Measurements from ENCODE around the gene VPS37B.
"Not testable (repeated sequence)": the region's sequence is repeated elsewhere in the genome, so short reads cannot be mapped to it uniquely, and the experiment has no call there.

The VPS37B gene

DNA sequence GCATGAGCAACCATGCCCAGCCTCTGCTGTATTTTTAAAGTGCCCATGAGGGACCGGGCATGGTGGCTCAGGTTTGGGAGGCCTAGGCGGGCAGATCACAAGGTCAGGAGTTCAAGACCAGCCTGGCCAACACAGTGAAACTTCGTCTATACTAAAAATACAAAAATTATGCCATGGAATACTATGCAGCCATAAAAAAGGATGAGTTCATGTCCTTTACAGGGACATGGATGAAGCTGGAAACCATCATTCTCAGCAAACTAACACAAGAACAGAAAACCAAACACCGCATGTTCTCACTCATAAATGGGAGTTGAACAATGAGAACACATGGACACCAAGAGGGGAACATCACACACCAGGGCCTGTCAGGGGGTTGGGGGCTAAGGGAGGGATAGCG is 9.3 kb upstream of the VPS37B start:
- not testable (repeated sequence) for DNase-seq

DNA sequence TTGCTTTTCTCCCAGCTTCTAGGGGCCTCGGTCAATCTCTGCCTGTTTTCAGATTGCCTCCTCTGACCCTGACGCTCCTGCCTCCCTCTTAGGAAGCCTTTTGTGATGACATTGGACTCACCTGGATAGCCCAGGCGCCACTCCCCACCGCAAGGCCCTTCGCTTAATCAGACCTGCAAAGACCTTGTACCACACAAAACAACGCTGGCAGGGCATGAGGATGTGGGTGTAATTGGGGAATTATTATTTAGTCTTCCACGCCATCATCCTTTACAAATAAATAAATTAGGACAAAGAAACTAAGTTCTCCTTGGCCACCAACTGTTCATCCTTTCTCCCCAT is 7.7 kb upstream of the VPS37B start:
- no peak for DNase-seq

DNA sequence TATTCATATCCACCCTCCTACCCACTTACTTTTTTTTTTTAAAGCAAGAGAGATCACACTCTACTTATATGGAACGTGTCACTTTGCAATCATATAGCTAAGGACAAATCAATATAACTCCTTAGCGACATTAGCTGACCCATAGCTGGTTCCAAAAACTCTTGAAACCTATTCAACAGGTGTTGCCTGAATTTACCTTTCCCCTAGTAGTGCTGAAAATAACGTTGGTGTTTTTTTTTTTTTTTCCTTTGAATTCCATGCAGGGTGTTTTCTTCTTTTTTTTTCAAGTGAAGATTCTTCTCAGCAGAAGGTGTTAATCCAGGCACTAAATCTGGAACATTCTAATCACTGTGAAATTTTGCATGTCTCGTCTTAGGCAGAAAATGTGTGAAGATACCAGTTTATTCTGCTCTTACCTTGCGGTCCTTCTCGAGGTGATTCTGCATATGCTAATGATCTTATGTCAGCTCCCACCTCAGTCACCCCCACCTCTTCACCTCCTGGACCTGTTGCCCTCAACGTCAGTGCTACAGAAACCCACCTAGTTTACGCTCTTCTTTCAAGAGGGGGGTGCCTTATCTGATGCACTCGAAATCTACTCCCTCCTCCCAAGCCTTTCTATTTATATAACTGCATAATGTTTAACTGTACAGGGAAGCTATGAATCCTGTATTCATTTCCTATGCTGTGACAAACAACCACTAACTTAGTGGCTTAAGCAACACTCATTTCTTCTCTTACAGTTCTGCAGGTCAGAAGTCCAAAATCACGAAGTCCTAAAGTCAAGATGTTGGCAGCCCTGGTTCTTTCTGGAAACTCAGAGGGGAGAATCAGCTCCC is 7.1 kb upstream of the VPS37B start:
- no peak for DNase-seq

DNA sequence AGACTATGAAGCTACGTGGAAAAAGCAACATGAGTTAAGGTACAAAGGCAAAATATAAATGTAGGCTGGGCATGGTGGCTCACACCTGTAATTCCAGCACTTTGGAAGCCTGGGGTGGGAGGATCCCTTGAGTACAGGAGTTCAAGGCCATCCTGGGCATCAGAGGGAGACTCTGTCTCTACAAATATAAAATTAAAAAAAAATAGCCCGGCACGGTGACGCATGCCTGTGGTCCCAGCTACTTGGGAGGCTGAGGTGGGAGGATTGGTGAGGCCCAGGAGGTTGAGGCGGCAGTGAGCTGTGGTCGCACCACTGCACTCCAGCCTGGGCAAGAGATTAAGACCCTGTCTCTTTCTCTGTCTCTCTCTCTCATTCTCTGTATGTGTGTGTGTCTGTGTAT is 4.0 kb upstream of the VPS37B start:
- DNase-seq: no peak

DNA sequence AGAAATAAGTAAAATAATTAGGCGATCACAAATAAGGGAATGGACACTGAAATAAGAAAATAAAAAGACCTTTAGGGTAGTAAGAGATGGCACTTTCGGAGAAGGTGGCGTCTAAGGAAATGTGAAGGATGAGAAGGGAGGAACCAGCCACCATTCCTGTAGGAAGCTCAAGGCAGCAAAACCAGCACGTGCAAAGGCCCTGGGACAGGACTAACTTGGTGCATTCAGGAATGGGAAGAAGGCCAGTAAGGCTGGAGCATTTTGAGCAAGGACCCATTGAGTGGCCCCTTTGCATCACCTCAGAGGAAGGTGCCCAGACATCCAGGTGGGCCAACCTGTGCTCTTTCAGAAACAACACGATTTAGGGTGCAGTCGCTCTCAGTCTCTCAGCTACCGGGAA is 738 bp upstream of the VPS37B start:
- DNase-seq: no peak

DNA sequence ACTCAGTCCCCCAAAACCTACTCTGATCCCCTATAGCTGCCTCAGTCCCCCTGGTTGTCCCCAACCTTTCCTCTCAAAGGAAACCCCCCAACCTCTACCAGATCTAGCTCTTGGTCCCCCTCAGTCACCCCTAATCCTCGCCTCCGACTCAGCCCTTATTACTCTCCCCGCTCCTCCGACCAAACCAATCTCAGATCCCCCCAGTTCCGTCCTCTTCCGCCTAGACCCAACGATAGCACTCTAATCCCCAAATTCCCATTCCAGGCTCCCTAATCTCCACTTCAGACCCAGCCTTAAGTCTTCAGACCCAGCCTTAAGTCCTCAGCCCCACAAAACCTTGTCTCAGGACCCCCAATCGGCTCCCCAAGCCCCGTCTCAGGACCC is 612 bp downstream of the VPS37B start:
- DNase-seq: no peak

DNA sequence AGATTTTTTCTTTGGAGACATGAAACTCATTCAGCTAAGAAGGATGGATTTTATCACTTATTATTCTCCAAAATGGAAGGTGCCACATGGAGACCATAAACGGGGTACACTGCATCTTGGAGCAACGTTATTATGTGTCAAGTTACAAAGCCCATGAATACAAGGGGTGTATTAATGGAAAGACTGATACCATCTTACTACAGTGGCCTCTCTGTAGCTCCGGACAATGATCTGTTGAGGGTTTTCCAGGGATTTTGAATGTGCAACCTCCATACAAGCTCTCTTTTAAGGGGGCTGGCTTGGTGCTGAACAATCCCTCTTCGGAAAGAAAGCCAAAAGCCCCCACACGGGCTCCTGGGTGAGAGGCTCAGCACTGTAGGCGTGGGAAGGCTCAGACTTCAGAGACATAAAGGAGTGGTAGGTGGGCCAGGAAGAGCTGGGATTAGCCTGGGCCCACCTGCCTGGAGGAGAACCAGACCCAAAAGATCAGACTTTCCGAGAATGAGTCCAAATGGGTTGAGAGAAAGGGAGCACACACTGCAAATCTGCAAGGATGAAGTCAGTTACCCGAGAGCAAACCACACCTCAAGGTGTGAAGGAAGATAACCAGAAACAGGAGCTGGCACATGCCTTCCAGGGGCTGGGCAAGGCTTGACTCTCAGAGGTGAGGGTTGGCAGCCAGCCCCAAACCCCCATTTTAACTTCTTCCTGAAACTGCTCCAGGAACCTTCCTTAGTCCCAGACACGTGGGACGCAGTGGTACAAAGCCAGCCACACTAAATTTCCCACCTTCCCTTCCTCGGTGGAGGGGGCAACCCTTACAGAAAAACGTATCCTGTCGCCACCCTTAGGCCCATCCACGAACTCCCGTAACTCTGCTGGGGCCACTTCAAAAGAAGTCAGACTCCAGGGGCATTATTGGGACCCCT is 1.5 kb downstream of the VPS37B start:
- no peak for DNase-seq

DNA sequence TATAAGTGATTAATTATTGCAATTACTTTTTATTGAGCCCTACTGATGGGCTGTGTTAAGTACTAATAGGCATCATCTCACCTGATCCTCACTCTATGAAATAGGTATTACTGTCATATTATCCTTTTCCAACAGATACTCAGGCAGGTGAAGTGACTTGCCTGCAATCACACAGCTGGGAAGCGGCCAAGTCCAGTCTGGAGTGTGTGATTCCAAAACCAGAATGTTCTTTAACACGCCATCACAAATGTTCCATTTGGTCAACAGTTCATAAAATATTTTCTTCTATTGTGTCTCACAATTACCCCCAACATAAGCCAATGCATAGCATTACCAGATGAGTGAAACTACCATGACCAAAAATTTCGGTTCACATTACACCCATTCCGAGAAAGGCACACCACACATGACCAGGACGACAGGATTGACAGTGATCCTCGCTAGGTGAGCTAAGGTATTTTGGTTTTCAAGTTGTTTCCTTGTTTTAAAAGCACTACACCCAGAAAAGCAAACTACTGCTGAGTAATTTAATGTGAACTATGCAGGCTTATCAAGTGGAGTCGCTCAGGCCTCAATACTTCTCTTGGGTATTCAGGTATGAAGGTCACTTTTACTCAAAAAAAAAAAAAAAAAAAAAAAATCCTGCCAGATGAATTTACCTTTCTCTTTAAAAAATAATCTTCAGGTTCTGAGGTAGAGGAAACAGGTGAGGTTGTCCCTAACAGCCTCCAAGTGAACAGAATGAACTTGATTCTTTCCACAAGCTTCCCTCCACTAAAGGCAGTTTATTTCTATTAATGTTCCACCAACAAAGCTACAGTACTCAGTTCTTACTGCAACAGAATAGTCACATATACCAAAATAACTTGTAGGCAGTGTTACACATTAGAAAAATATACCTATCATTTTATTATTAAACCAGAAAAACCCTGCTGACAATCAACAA is 2.4 kb downstream of the VPS37B start:
- DNase-seq: no peak

DNA sequence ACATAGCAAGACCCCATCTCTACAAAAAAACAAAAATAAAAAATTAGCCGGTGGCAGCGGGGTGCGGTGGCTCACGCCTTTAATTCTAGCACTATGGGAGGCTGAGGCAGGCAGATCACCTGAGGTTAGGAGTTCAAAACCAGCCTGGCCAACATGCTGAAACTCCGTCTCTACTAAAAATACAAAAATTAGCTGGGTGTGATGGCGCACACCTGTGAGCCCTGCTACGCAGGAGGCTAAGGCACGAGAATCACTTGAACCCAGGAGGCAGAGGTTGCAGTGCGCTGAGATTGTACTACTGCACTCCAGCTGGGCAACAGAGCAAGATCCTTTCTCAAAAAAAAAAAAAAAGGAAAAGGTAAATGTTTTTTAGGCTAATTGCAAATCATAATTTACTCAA is 3.2 kb downstream of the VPS37B start:
- DNase-seq: not testable (repeated sequence)

DNA sequence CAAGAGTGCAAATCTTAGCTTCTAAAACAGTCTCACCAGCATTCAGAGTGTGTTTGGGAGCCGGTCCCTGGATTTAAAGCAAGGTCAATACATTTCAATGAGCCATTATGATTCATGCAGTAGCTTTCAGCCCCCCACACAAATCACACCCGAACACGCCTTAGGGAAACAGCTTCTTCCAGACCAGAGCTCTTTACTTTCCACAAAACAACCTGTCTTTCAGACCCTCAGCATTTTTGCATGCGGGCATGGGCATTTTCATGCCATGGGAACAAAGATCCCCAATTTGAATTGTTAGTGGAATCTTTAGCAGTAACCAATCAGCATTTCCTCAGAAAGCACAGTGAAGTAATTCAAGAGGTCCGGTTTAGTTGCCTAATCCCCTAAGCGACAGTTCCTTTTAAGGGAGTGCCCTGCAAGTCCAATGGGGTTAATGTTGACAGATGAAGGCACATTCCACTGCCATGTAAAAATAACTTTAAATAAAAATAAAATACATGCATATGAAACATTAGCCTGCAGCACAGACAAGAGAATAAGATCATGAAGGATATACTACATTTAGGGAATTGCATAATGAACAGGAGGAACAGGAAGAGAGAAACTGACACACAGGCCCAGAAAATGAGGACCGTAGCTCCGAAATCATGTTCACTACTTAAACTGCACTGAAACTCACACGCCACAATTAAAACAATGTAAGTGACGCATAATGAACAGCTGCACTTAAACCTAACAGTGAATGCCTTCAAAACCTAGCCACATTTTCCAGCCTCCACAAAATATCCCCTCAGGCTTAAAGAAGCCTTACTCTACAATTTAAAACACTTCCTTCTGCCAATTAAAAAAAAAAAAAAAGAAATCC is 4.0 kb downstream of the VPS37B start:
- DNase-seq: peak; percentile 80

DNA sequence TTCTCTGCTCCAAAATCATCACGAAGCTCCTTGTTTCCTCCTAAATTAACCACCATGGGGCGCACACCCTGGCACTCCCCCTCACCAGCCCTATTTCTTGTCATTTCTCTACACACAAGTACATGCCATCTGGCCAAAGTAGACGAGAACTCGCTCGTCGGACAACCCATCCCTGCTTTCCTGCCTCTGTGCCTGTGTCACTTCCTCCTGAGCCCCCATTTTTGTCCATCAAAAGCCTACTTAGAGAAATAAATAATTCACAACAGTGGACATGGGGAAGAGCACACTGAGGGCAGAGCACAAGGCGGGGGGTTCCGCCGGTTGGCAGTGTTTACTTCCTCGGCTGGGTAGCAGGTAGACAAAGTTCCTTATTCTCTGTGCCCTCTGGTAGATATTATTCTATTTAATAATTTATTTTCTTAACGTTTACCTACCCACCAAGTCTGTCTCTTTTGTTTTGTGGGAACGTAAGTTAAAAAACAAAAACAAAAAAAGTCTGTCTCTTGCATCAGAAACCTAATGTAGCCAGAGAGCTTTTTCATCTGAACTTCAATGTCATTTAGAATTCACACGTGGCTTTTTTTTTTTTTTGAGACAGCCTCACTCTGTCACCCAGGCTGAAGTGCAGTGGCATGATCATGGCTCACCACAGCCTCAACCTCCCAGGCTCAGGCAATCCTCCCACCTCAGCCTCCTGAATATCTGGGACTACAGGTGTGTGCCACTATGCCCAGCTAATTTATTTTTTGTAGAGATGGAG is 6.0 kb downstream of the VPS37B start:
- no peak for DNase-seq

DNA sequence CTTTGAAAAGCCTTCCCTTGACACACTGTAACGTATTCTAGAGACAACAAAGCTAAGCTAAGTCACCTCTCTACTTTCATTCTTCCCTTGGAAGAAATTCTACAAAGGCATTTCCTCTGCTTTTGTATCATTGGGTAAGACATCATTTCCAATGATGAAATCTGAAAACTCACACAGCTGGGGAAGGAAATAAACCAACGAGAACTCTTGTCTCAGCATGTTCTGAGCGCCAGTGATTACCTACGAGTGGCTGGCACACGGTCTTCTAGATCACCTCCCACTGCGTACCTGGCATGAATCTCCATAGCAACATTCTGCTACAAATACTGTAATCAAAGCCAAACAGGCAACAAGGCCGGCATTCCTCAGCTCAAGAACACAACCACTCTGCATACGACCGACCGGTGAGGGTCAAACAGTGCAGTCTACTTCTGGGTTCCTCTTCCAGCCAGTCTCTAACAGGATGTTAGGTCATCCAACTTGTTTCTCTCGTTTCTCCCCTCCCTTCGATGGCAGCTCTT is 7.6 kb downstream of the VPS37B start:
- peak; percentile 87 for DNase-seq

DNA sequence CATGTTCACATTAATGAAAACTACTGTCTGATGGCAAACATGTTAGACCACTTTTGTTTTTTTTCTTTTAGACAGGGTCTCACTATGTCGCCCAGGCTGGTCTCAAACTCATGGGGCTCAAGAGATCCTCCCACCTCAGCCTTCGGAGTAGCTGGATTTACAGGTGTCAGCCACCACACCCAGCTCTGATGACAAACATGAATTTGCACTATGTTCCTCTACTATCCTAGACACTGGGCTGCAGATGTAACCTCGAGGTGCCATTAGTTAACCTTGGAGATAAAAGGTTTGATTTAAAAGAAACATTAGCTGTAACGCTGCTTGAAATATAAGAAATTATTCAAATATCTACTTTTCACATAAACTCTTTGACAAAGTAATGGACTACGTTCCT is 8.1 kb downstream of the VPS37B start:
- no peak for DNase-seq

DNA sequence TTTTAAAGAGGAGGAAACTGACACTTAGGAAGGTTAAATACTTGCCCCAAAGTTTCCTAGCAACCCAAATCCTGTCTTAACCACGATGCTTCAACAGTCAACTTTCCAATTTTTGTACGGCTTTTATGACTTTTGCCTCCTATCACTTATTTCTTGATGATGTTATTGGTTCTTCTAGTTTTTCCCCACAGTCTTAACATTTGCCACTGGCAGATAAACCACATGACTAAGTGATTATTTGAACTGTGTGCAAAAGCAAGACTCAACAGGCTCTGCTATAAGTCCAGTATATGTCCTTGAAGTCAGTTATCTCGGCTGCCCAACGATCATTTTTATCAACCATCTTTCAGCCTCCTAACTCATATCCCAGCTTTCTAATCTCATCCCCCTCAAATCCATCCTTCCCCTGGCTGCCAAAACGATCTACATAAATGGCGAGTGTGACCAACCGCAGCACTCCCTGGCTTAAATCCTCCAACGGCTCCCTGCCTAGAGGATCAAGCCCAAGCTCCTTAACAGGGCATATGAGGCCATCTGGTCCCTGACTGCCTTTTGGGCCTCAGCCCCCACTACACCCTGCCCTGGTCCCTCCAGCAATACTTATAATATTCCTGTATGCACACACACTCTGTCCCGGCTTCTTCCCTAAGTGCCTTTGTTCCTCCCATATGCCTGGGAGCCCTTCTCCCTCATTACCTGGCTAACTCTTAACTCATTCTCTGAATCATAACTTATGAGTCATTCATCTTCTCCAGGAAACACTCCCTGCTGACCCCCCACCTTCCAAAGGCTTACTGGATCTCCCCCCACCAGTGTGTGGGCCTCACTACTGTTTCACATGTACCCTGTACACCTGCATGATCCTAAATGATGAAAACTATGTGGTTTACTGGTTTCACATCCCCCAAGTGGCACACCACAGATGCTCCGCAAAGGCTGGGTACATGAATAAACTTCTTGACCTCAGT is 8.8 kb downstream of the VPS37B start:
- DNase-seq: no peak

DNA sequence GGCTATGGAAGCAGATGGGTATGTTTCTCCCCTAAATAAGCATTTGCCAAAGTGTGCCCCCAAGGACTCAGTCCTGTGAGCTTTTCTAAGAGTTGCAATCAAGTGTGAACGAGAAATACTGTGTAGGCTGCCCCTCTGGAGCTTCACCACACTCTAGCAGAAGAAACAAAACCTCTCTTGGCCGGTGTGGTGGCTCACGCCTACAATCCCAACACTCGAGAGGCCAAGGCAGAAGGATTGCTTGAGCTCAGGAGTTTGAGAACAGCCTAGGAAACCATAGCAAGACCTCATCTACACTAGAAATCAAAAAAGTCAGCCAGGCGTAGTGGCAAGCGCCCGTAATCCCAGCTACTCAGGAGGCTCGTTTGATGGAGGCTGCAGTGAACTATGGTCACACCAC is 9.8 kb downstream of the VPS37B start:
- no peak for DNase-seq

DNA sequence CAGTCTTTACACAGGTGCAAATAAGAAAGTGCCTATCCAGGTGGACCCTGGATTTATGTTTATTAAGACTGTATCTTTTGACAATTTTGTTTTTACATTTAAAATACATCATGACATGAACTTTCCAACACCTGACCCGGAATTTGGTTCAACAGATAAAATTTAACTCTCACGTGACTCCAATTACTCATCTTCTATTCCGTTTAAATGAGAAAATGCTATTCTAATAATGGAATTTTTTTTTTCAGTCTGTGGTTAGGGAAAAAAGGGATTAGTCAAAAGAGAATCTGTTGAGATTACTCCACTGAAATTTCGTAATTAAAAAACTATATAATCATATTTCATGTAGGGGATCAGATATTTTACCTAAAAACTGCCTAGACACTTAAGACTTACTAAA is 11.1 kb downstream of the VPS37B start:
- peak; percentile 77 for DNase-seq

DNA sequence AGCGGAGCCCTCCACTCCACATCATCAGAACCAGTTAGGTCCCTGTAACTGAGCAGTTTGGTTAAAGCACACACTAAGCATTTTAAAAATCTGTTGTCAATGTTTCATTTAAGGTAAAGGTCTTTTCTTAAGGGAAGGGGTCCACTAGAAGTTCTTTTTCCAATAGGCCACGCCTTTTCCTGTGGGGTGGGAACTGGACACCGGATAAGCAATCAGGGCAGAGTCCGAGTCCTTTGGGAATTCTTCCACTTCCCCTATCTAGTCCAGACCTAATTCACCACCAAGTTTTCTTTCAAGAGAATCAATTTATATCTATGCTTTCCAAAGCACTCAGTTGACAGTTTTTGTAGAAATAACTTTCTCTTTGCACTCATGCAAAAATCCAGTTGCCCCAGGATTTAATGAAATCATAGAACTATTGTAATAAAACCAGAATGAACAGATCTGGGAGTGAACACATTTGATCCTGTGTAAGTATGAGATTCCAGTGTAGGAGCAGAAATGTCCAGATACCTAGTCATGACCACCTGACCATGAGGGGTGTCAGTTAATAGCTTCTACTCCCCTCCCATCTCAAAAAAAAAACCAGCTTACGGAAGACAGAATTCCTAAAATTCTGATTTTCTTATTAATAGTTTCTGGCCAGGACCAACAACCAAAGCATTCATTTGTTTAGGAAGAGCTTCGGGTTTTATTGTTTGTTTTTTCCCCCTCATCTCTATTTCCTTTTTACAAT is 11.7 kb downstream of the VPS37B start:
- DNase-seq: no peak

DNA sequence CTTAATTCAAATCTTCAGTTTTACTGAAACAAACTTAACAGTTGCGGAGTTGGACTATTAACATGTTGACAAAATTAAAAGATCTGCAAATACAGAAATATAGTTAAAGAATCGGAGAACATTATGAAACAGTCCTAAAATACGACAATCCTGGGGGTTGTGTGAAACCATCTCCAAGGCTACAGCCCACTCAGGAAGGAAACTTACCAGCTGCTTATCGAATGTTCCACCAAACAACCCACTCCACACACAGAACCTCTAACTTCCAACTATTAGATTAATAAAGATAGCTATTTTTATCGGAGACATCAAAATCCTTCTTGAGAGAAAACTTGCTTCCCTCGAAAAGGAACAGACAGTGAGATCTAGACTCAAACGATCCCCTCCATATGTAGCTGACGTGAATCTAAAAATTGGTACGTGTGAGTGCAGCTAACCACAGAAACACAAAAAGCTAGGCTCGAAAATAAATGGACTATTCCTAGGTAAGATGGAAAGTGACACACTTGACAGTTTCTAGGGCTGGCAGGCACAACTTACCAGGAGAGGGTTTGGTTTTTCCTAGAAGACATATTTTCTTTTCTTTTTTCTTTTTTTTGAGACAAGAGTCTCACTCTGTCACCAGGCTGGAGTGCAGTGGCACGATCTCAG is 12.9 kb downstream of the VPS37B start:
- no peak for DNase-seq
